ENCODE measurements around the gene SULT1C3.

SULT1C3 gene

GRCh38 chr2:108228006-108228405 is 11.8 kb upstream of the SULT1C3 start:
- no peak for TF ChIP-seq GATA3 (IDR thresholded peaks at IDR 0.05; ENCODE audit: low read depth, low read length)
- TF ChIP-seq GATA2 (IDR thresholded peaks at IDR 0.05; ENCODE audit: low read depth, low read length), result no peak

DNA sequence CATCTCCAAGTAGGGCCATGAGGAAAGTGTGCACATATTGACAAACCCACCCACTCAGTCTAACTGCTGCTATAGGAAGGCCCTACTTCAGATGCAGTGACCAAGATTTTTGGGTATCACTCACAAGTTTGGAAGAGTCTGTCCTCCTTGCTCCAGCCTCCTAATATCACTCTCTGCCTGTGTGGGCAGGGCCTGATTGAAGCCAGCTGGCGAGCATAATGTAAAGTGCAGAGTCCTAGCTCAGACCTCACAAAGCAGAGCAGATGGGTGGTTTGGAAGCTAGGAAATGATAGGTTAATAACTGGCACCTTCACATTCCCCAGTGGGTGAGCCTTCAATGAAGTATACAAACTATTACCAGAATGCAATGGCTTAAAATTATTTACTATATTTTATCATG is 11.2 kb upstream of the SULT1C3 start:
- no peak for TF ChIP-seq GATA3 (IDR thresholded peaks at IDR 0.05; ENCODE audit: low read depth, low read length)
- TF ChIP-seq GATA2 (IDR thresholded peaks at IDR 0.05; ENCODE audit: low read depth, low read length), result no peak

DNA sequence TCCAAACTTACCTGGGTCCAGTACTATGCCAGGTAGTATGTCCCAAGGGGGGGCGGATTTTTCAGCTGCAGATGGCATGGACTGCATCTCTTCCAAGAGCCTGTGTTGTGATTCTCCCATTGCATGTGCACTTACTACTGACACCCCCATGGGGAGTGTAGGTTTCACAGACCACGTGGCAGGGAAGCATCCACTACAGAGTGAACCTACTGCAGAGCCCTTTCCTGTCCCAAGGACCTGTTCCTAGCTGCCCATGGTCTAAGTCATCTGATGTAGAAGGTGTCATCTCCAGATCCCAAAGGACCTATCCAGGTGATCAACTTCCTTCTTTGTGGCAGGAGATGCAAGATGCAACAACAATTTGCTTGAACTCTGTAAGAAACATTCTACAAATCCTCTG is 9.9 kb upstream of the SULT1C3 start:
- TF ChIP-seq GATA3 (IDR thresholded peaks at IDR 0.05; ENCODE audit: low read depth, low read length) (no peak), GATA2 (IDR thresholded peaks at IDR 0.05; ENCODE audit: low read depth, low read length) (no peak)

- TF ChIP-seq GATA2 (IDR thresholded peaks at IDR 0.05; ENCODE audit: low read depth, low read length), result no peak
- no peak for TF ChIP-seq GATA3 (IDR thresholded peaks at IDR 0.05; ENCODE audit: low read depth, low read length)
Measured at GRCh38 chr2:108235577-108235976, 4.2 kb upstream of the SULT1C3 start.

DNA sequence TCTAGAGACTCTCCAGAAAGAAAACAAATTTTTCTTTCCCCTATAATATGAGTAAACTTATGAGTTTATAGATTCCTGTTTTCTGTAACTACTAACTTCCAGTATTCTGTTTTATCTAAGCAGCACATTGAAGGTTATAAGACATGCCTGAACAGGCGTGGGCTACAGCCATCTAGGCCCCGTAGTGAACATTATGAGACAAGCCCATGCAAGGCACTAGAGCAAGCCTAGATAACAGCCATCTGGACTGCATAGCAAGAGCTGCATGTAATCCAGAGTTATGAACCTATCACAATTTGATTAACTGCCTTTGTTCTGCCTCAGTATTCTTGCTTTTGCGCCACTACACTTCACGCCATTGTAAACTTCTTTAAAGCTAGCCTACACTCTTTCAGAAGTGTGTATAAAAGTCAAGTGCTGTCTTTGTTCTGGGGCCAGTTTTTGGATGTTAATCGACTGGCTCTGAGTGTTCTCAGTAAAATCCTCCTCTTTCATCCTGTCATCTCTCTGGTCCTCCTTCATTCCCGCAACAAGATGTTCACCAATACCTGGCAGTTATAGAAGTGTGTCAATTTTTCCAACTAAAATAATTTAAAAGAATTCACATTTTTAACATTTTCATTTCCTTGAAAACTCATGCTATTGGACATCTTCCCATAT is 3.0 kb upstream of the SULT1C3 start:
- TF ChIP-seq GATA2 (IDR thresholded peaks at IDR 0.05; ENCODE audit: low read depth, low read length) (no peak), GATA3 (IDR thresholded peaks at IDR 0.05; ENCODE audit: low read depth, low read length) (no peak)

DNA sequence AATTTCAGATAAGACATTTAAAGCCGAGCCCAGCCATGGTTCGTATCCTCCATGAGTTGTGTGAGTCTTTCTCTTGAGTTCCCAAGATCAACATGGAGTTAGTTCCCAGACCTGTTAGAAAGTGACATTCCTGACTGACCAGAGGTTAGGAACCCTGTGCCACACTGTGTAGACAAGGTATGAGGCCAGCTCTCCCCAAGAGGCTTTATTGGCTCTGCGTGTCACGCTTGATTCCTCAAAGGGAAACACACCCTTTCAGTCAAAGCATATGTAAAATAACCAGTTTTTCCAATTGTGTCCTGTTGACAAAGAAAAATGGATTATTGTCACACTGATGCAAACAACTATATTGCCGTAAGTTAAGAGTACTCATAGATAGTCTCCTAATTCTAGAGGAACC is 1.2 kb downstream of the SULT1C3 start:
- TF ChIP-seq GATA3 (IDR thresholded peaks at IDR 0.05; ENCODE audit: low read depth, low read length), result no peak
- no peak for TF ChIP-seq GATA2 (IDR thresholded peaks at IDR 0.05; ENCODE audit: low read depth, low read length)

GRCh38 chr2:108243566-108243965 is 3.8 kb downstream of the SULT1C3 start:
- TF ChIP-seq GATA2 (IDR thresholded peaks at IDR 0.05; ENCODE audit: low read depth, low read length) (no peak), GATA3 (IDR thresholded peaks at IDR 0.05; ENCODE audit: low read depth, low read length) (no peak)

DNA sequence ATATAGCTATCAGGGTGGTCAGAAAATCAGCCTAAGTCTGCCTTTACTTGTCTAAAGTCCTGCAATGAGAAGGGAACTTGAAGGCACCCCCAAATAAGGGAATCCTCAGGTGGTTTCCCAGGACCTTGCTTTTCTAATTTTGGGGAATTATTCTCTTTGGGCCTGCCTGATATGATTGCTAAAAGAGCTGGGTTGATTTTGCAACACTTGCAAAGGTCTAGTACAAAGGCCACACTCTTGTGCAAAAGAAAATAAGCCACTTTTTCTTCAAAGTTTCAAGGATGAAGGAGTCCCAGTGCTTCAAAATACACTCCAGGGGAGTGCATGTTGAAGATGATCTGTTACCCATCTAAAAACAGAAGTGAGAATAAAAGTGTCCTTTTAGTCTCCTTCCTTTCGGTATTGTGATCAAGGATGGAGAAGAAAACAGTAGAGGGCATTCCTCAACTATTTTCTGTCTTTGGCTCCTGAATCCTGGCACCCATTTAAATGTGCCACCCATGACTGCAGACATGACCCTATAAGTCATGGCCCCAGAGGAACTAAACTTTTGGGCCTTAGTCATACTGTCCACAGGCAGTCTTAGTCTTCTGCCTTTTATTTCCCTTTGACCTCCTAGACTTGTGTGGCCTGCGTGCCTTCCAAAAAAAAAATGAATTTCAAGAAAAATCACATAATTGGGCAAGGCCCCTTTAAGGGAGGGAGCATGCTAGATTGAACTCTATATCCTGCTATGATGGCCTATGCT is 5.1 kb downstream of the SULT1C3 start:
- TF ChIP-seq GATA3 (IDR thresholded peaks at IDR 0.05; ENCODE audit: low read depth, low read length) (no peak), GATA2 (IDR thresholded peaks at IDR 0.05; ENCODE audit: low read depth, low read length) (no peak)

GRCh38 chr2:108253106-108253505 is 13.3 kb downstream of the SULT1C3 start:
- TF ChIP-seq GATA2 (IDR thresholded peaks at IDR 0.05; ENCODE audit: low read depth, low read length), result no peak
- TF ChIP-seq GATA3 (IDR thresholded peaks at IDR 0.05; ENCODE audit: low read depth, low read length), result no peak

DNA sequence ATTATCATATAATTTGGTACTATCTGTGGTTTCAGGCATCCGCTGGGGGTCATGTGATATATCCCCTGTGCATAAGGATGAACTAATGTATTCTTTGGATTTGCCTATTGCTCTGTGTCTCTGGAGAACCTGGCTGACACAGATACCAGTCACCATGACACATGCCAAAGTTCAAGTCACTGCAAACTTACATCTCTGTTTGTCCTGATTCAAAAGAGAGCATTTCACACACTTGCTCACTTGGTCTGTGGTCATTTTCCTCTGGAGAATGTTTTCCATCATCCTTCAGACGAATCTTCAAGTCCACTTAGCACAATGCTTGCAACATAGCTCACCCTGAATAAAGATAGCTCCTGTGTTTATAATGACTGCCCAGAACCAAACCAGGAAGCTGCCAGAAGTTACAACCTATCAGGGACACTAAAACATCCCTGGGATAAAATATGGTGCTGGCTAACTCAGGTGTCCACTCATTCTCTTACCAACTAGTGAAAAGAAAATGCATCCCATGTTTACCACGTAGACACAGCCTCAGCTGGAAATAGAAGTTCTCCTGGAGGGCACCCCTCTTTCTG is 18.1 kb downstream of the SULT1C3 start:
- TF ChIP-seq GATA2 (IDR thresholded peaks at IDR 0.05; ENCODE audit: low read depth, low read length), result no peak
- no peak for TF ChIP-seq GATA3 (IDR thresholded peaks at IDR 0.05; ENCODE audit: low read depth, low read length)

DNA sequence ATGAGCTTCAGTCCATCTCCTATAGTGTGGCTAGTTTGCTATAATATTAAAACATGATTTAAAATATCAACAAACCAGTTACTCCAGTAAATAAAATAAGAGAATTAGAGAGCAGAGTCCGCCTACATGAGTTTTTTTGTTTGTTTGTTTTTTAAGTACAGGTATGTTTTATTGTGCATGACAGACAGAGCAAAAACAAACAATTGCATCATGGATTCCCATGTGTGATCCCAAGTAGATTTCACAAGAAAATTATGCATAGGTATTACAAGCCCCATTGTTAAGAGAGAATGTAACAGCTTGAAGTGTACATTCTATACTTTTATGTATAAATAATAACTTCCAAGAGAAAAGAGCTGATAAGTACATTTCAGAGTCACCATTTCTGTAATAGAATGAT is 21.0 kb downstream of the SULT1C3 start:
- TF ChIP-seq GATA2 (IDR thresholded peaks at IDR 0.05; ENCODE audit: low read depth, low read length) (no peak), GATA3 (IDR thresholded peaks at IDR 0.05; ENCODE audit: low read depth, low read length) (no peak)

DNA sequence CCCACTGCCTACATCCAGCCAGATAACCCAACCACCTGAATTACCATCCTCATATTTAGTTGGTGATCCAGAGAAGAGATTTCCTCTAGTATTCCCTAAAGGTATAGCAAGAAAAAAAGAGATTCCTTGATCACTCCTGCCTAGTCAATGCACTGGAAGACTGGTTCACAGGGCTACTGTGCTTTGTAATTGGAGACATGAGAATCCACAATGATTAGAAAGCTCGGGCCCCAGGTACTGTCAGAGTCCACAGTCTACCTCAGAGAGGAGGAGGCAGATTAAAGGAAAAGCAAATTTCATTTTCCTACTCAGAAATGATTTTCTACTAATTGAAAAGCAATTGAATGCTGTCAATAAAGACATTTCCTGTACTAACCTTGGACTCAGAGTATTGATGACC is 22.3 kb downstream of the SULT1C3 start:
- no peak for TF ChIP-seq GATA2 (IDR thresholded peaks at IDR 0.05; ENCODE audit: low read depth, low read length)
- TF ChIP-seq GATA3 (IDR thresholded peaks at IDR 0.05; ENCODE audit: low read depth, low read length), result no peak

DNA sequence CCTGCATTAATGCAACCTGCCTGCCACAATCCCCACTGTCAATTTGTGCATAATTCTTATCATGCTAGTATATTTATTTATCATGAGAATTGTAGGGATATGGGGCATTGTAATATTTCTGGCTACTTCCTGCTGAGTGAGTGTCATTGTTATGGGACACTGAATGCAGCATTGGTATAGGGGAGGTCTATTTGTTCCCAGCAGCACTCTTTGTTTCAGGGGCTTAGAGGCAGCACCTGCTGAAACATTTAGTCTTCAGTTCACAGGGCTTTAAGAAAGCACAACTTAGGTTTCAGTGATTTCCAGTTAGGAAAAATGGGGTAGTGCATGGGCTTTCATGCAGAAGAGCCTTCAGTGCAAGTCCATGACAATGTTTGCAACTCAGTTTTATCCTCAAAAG is 23.6 kb downstream of the SULT1C3 start:
- TF ChIP-seq GATA3 (IDR thresholded peaks at IDR 0.05; ENCODE audit: low read depth, low read length) (no peak), GATA2 (IDR thresholded peaks at IDR 0.05; ENCODE audit: low read depth, low read length) (no peak)

GRCh38 chr2:108266218-108266617 is 26.4 kb downstream of the SULT1C3 start:
- no peak for TF ChIP-seq GATA3 (IDR thresholded peaks at IDR 0.05; ENCODE audit: low read depth, low read length)
- no peak for TF ChIP-seq GATA2 (IDR thresholded peaks at IDR 0.05; ENCODE audit: low read depth, low read length)

DNA sequence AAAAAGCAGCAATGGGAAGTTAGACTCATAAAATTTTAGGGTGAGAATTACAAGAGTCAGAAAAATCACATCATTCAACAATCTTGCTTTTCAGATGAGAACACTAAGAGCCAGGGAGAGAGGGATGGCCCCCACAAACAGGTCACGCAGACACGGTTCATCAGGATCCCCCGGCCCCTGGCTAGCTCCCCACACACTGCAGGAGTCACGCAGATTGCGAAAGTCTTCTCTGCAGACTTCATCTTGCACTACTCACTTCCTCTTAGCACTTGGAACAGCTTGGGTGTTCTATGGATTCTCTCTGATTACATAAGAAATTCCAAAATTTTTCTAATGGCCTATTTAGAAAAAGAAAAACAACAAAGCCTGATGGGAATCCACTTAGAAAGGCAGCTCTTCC is 27.3 kb downstream of the SULT1C3 start:
- TF ChIP-seq GATA3 (IDR thresholded peaks at IDR 0.05; ENCODE audit: low read depth, low read length) (no peak), GATA2 (IDR thresholded peaks at IDR 0.05; ENCODE audit: low read depth, low read length) (no peak)

All from SH-SY5Y (cell line).